Mesenchymal stem cell (in vitro differentiated cells and primary cell): Measurements from ENCODE around the gene RNF114.
"Not testable (repeated sequence)": the region's sequence is repeated elsewhere in the genome, so short reads cannot be mapped to it uniquely, and the experiment has no call there.

Experiments used
- DNase-seq: peaks from one replicate; pipeline ENCODE4 v3.0.0-alpha.2; 2013
- H2AFZ ChIP-seq: one replicate; pipeline ENCODE4 v1.6.1; 2013; ENCODE audit warnings: low read depth, mild to moderate bottlenecking, control low read depth, inconsistent platforms, low read length, moderate library complexity
- H2AK5ac ChIP-seq: 2 replicates; pipeline ENCODE4 v1.6.1; 2013; ENCODE audit warnings: low read length, moderate library complexity, mild to moderate bottlenecking, inconsistent platforms; ENCODE audit not compliant: severe bottlenecking
- H2BK120ac ChIP-seq: one replicate; pipeline ENCODE4 v1.6.1; 2013; ENCODE audit warnings: low read depth, mild to moderate bottlenecking, inconsistent platforms, low read length, moderate library complexity
- H2BK12ac ChIP-seq, 2 experiments: one replicate each; pipeline ENCODE4 v1.6.1; 2013; ENCODE audit warnings: inconsistent platforms in 2 of 2, low read length in 2 of 2, mild to moderate bottlenecking in 2 of 2, moderate library complexity in 2 of 2, control low read depth in 1 of 2
- H2BK15ac ChIP-seq: one replicate; pipeline ENCODE4 v1.6.1; 2013; ENCODE audit warnings: mild to moderate bottlenecking, low read depth, inconsistent platforms; ENCODE audit not compliant: poor library complexity, severe bottlenecking
- H2BK5ac ChIP-seq: 2 replicates; pipeline ENCODE4 v1.6.1; 2013; ENCODE audit warnings: low read depth, mild to moderate bottlenecking, low read length, control low read depth, inconsistent platforms; ENCODE audit not compliant: poor library complexity, severe bottlenecking
- H3K14ac ChIP-seq, 2 experiments: one replicate each; pipeline ENCODE4 v1.6.1; 2013; ENCODE audit warnings: inconsistent platforms in 2 of 2, low read length in 2 of 2, control low read depth in 1 of 2, mild to moderate bottlenecking in 1 of 2, moderate library complexity in 1 of 2
- H3K18ac ChIP-seq, 2 experiments: one replicate each; pipeline ENCODE4 v1.6.1; 2013; ENCODE audit warnings: inconsistent platforms in 2 of 2, low read length in 2 of 2, control low read depth in 1 of 2, low read depth in 1 of 2, mild to moderate bottlenecking in 1 of 2
- H3K23ac ChIP-seq, 2 experiments: one replicate each; pipeline ENCODE4 v1.6.1; 2013; ENCODE audit warnings: inconsistent platforms in 2 of 2, low read length in 2 of 2, mild to moderate bottlenecking in 2 of 2, moderate library complexity in 2 of 2, control low read depth in 1 of 2
- H3K27ac ChIP-seq: 2 replicates; pipeline ENCODE4 v1.5.1; 2013; ENCODE audit warnings: mild to moderate bottlenecking, moderate library complexity, low read length, control low read depth, inconsistent platforms; ENCODE audit not compliant: poor library complexity, severe bottlenecking
- H3K27me3 ChIP-seq, 2 experiments: 2 replicates each; pipeline versions ENCODE4 v1.6.1 to v1.7.0; 2013; ENCODE audit warnings: low read length in 2 of 2, mild to moderate bottlenecking in 2 of 2, moderate library complexity in 2 of 2, control low read depth in 1 of 2, inconsistent platforms in 1 of 2; ENCODE audit not compliant: control insufficient read depth in 1 of 2, insufficient read depth in 1 of 2
- H3K36me3 ChIP-seq, 2 experiments: 2 replicates each; pipeline versions ENCODE4 v1.6.1 to v1.7.0; 2013; ENCODE audit warnings: low read length in 2 of 2, control low read depth in 1 of 2, inconsistent platforms in 1 of 2, low read depth in 1 of 2, mild to moderate bottlenecking in 1 of 2; ENCODE audit not compliant: insufficient read depth in 2 of 2, control insufficient read depth in 1 of 2
- H3K4ac ChIP-seq, 2 experiments: one replicate each; pipeline ENCODE4 v1.6.1; 2013; ENCODE audit warnings: inconsistent platforms in 2 of 2, low read length in 2 of 2, mild to moderate bottlenecking in 2 of 2, moderate library complexity in 2 of 2, control low read depth in 1 of 2, low read depth in 1 of 2
- H3K4me1 ChIP-seq: 2 replicates; pipeline ENCODE4 v1.6.1; 2013; ENCODE audit warnings: low read depth, low read length, control low read depth; ENCODE audit not compliant: control insufficient read depth, insufficient read depth
- H3K4me2 ChIP-seq: 2 replicates; pipeline ENCODE4 v1.6.1; 2013; ENCODE audit warnings: low read length, mild to moderate bottlenecking, inconsistent platforms; ENCODE audit not compliant: poor library complexity, severe bottlenecking
- H3K4me3 ChIP-seq, 2 experiments: 2 replicates each; pipeline versions ENCODE4 v1.5.1 to v1.7.0; 2013; ENCODE audit warnings: low read length in 2 of 2, mild to moderate bottlenecking in 2 of 2, control low read depth in 1 of 2, low read depth in 1 of 2; ENCODE audit not compliant: insufficient read depth in 1 of 2
- H3K79me1 ChIP-seq: replicated peaks from 2 replicates; pipeline ENCODE4 v1.6.1; 2013; ENCODE audit warnings: mild to moderate bottlenecking, control low read depth, low read length, inconsistent platforms; ENCODE audit not compliant: poor library complexity, severe bottlenecking
- H3K9ac ChIP-seq: 2 replicates; pipeline ENCODE4 v1.7.0; 2013; ENCODE audit warnings: mild to moderate bottlenecking, low read length, moderate library complexity
- H3K9me3 ChIP-seq: 2 replicates; pipeline ENCODE4 v1.7.0; 2013; ENCODE audit warnings: mild to moderate bottlenecking, low read length; ENCODE audit not compliant: control insufficient read depth
- H4K8ac ChIP-seq: one replicate; pipeline ENCODE4 v1.6.1; 2013; ENCODE audit warnings: inconsistent platforms, mild to moderate bottlenecking, low read length, moderate library complexity
- H4K91ac ChIP-seq: one replicate; pipeline ENCODE4 v1.6.1; 2013; ENCODE audit warnings: mild to moderate bottlenecking, low read length, inconsistent platforms
- WGBS: methylation state at CpG from one replicate; pipeline ENCODE4 v1.1.7; 2013; ENCODE audit warnings: mixed read lengths; 5-methylcytosine and 5-hydroxymethylcytosine counted together

Gene RNF114

DNA sequence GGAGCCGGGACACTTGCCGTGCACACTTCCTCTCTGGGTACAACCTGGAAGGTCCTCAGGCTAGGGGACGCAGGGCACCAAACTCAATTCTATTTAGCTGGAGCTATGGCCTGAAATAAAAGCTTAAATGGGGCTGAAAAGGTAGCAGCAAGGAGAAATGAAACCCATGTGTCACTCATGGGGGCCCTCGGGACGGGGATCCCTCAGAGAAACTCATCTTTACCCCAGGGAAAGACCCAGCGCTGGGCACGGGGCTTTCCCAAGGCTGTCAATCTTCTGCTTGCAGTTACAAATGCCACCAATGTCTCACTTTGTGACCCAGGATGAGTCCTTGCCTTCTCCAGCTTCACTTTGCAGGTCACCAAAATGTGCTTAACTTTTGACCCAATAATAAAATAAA is 63.1 kb downstream of the RNF114 start:
- no peak for DNase-seq
- H3K9me3 ChIP-seq, result no peaks in the 10 kb centered on the region

DNA sequence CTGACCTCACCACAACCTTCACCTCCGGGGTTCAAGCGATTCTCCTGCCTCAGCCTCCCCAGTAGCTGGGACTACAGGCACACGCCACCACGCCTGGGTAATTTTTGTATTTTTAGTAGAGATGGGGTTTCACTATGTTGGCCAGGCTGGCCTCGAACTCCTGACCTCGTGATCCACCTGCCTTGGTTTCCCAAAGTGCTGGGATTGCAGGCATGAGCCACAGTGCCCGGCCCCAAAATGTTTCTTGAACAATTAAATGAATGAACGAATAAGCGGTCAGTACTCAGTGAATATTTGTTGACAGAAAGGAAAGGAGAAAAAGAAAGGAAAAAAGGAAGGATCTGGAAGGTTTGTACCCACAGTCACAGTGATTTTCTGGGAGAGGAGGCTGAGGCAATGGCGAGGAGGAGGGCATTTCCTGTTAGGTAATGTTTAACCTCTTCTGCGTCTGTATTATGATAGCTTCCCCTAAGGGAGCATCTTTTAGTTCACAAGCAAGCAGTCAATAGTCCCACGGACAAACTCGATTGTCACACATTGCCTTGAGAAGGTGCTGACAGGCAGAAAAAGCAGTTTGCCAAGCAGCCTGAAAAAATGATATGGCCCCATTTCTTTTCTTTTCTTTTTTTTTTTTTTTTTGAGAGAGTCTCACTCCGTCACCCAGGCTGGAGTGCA is 64.5 kb downstream of the RNF114 start:
- H3K18ac ChIP-seq, H2BK15ac ChIP-seq, H3K4ac ChIP-seq, H2AK5ac ChIP-seq, H3K27ac ChIP-seq, H3K27me3 ChIP-seq, H3K4me3 ChIP-seq, DNase-seq, H3K4me1 ChIP-seq, H3K9me3 ChIP-seq, H3K79me1 ChIP-seq, H3K23ac ChIP-seq, H4K91ac ChIP-seq, H3K36me3 ChIP-seq, H3K4me2 ChIP-seq, H2BK120ac ChIP-seq, H2AFZ ChIP-seq, H3K14ac ChIP-seq, H4K8ac ChIP-seq, H2BK12ac ChIP-seq, H3K9ac ChIP-seq, H2BK5ac ChIP-seq: not testable (repeated sequence)
- 79% methylated on average over 13 of the region's 14 CpGs for WGBS

More for the DNA sequence above, 63.1 kb downstream of the RNF114 start:
- Histone ChIP-seq H3K9ac (no peak overlapping the region), H3K36me3 (no peaks in the 10 kb centered on the region), H3K79me1 (no peaks in the 10 kb centered on the region), H3K4me3 (no peak overlapping the region), H2BK12ac (no peak overlapping the region), H3K4ac (no peak overlapping the region), H2BK15ac (no peak overlapping the region), H3K4me2 (no peak overlapping the region), H2BK5ac (no peak overlapping the region), H2BK120ac (no peak overlapping the region), H2AFZ (no peak overlapping the region), H3K27ac (no peak overlapping the region), H3K14ac (no peak overlapping the region), H3K18ac (no peak overlapping the region), H3K23ac (no peak overlapping the region), H4K91ac (no peak overlapping the region), H3K4me1 (peaks cover 7% of the 10 kb centered on the region), H4K8ac (no peak overlapping the region), H2AK5ac (no peak overlapping the region), H3K27me3 (no peaks in the 10 kb centered on the region)
- WGBS, result 80% methylated on average over 7 of the region's 7 CpGs

DNA sequence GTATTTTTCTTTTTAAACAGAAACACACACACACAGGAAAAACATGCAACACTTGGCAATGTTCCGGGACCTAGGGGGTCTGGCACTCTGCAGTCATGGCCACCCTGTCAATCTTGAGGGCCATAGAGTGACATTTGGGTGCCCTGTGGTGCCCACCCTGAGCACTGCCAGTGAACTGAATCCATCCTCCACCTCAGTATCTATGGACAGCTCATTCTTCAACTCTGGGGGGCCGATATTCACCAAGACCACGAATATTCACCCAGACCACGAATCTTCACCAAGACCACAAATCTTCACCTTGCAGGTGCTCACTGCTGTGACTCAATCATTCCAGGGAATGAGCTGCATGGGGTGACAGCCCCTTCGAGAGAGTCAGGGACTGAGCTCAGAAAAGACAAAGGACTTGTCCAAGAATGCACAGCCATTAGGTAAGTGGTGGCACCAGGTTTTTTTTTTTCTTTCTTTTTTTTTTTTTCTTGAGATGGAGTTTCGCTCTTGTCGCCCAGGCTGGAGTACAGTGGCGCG is 65.7 kb downstream of the RNF114 start:
- Histone ChIP-seq H3K23ac (no peak overlapping the region), H2BK15ac (no peak overlapping the region), H3K4ac (no peak overlapping the region), H3K27me3 (no peaks in the 10 kb centered on the region), H4K8ac (no peak overlapping the region), H2AK5ac (no peak overlapping the region), H3K27ac (no peak overlapping the region), H3K4me1 (peaks cover 10% of the 10 kb centered on the region), H3K79me1 (no peaks in the 10 kb centered on the region), H3K4me2 (no peak overlapping the region), H2BK5ac (no peak overlapping the region), H3K9me3 (no peaks in the 10 kb centered on the region), H2AFZ (no peak overlapping the region), H3K4me3 (no peak overlapping the region), H3K14ac (peak overlapping the region in 1 of 2 experiments; percentile 58), H4K91ac (no peak overlapping the region), H3K9ac (no peak overlapping the region), H3K36me3 (no peaks in the 10 kb centered on the region), H2BK120ac (no peak overlapping the region), H2BK12ac (no peak overlapping the region), H3K18ac (no peak overlapping the region)
- no peak for DNase-seq
- 90% methylated on average over 9 of the region's 9 CpGs for whole genome bisulfite sequencing

DNA sequence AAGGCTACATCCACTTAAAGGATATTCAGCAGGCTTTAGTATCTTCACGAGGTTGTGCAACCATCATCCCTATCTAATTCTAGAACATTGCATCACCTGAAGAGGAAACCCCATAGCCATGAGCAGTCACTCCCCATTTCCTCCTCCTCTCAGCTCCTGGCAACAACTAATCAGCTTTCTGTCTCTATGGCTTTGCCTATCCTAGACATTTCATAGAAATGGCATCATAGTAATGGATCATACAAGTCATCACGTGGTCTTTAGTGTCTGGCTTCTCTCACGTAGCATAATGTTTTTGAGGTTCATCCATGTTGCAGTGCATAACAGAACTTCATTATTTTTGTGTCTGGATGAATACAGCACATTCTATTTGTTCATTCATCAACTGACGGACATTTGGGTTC is 67.1 kb downstream of the RNF114 start:
- Histone ChIP-seq H3K4me1 (peaks cover 11% of the 10 kb centered on the region), H3K27ac (no peak overlapping the region), H3K79me1 (no peaks in the 10 kb centered on the region), H4K91ac (no peak overlapping the region), H3K27me3 (no peaks in the 10 kb centered on the region), H3K23ac (no peak overlapping the region), H3K4me3 (no peak overlapping the region), H3K4ac (no peak overlapping the region), H3K9me3 (no peaks in the 10 kb centered on the region), H3K14ac (no peak overlapping the region), H3K4me2 (no peak overlapping the region), H3K36me3 (no peaks in the 10 kb centered on the region), H3K18ac (no peak overlapping the region), H2BK15ac (no peak overlapping the region), H2AK5ac (no peak overlapping the region), H2BK5ac (no peak overlapping the region), H2AFZ (no peak overlapping the region), H3K9ac (no peak overlapping the region), H2BK12ac (no peak overlapping the region), H2BK120ac (no peak overlapping the region), H4K8ac (no peak overlapping the region)
- peak; percentile 93 for DNase-seq
- WGBS, result 72% methylated on average over 4 of the region's 4 CpGs
